Head of caudate nucleus (tissue), 42 donors: ENCODE results near the gene C16orf54.
A peak's percentile ranks its signal among the peaks of the same experiment; 100 is the strongest.
"Not testable (repeated sequence)": the region's sequence is repeated elsewhere in the genome, so short reads cannot be mapped to it uniquely, and the experiment has no call there.

ENCODE experiments used
- DNase-seq, 42 donors: peaks; one replicate each; pipeline versions ENCODE4 v3.0.0 to v3.0.0-alpha.2; 2020 to 2021; ENCODE audit warnings: mixed read lengths in 7 of 42
- intact Hi-C: fragments of 100-400 bp; cut with DNase I; formaldehyde crosslinking; loops from one replicate; pipeline ENCODE4 v1.15.0; 2022

The C16orf54 gene

GRCh38 chr16:29744541-29745101, 1.2 kb downstream of the C16orf54 start:
- no peak for DNase-seq
- intact Hi-C loops, result no loop called here

DNA sequence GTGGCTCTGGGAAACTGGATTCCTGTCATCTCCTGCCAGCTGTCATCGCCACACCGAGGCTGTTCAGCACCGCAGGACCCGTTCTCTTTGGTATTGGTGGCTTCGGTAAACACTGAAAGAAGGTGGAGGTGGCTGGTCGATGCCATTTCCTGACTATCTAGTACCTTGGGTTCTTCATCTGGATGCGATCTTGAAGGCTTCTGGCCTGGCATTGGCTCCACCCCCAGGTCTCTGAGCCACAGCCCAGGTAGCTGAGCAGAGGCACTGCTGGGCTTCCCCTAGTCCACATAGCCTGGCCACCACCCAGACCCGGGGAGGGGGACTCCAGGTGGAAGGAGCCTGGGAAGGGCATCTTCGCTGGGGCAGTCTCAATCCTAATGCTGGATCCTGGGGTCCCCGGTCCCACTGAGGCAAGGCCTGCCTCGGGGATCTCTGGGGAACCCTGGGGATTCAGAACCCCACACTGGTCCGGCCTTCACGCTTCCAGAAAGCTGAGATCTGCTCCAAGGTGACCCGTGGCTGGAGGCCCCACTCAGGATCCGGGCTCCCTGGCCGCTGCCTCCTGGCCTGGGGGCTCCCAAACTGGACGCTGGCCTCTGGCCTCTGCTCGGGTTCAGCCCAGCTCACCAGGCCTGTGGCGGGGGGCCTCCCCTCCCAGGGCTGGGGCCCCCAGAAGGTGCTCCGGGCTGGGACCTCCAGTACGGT, 1.8 kb downstream of the C16orf54 start:
- intact Hi-C loops, result no loop called here
- DNase-seq, result no peak

GRCh38 chr16:29743475-29743826, 2.3 kb downstream of the C16orf54 start:
- intact Hi-C loops, result no loop called here
- no peak for DNase-seq

DNA sequence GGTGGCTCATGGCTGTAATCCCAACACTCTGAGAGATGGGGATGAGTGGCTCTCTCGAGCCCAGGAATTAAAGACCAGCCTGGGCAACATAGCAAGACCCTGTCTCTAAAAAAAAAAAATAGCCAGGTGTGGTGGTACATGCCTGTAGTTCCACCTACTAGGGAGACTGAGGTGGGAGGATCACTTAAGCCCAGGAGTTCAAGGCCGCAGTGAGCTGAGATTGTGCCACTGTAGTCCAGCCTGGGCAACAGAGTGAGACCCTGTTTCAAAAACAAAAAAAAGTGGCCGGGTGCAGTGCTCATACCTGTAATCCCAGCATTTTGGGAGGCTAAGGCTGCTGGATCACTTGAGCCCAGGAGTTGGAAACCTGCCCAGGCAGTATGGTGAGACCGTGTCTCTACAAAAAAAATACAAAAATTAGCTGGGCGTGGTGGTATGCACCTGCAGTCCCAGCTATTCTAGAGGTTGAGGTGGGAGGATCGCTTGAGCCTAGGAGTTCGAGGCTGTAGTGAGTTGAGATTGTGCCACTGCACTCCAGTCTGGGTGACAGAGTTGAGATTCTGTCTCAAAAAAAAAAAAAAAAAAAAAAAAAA, 3.0 kb downstream of the C16orf54 start:
- intact Hi-C loops, result no loop called here
- no peak for DNase-seq

- intact Hi-C loops, DNase-seq: not testable (repeated sequence)
Observed at GRCh38 chr16:29740630-29741015, 5.2 kb downstream of the C16orf54 start.

DNA sequence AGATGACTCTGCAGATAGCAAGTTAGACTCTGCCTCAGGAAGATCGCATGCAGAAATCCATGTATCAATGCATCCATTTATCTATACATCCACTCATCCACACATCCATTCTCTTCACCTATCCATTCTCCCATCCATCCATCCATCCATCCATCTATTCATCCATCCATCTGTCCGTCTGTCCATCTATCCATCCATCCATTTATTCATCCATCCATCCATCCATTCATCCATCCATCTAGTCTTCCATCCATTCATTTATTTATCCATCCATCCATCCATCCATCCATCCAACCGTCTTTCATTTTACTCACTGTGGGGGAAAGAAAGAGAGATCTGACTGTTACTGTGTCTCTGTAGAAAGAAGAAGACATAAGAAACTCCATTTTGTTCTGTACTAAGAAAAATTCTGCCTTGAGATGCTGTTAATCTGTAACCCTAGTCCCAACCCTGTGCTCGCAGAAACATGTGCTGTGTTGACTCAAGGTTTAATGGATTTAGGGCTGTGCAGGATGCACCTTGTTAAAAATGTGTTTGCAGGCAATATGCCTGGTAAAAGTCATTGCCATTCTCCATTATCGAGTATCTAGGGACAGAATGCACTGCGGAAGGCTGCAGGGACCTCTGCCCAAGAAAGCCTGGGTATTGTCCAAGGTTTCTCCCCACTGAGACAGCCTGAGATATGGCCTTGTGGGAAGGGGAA, 5.7 kb downstream of the C16orf54 start:
- DNase-seq, intact Hi-C loops: not testable (repeated sequence)

GRCh38 chr16:29738514-29738913, 7.3 kb downstream of the C16orf54 start:
- intact Hi-C loops, result no loop called here
- DNase-seq, result no peak

DNA sequence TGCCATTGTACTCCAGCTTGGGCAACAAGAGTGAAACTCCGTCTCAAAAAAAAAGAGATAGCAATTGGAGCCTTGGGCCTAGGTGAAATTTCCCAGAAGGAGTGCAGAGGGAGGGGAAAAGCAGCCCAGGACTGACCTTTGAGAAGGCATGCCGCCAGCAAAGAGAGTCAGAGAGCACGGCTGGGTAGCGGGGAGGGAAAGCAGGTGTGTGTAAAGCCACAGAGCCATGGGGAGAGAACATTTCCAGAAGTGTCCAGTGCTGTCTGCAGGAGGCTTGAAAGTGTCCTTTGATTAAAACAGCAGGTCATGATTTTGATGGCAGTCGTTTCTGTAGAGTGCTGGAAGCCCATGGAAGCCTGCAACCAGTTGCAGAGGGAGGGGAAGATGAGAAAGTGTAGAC, 8.1 kb downstream of the C16orf54 start:
- no peak for DNase-seq
- intact Hi-C loops, result no loop called here

DNA sequence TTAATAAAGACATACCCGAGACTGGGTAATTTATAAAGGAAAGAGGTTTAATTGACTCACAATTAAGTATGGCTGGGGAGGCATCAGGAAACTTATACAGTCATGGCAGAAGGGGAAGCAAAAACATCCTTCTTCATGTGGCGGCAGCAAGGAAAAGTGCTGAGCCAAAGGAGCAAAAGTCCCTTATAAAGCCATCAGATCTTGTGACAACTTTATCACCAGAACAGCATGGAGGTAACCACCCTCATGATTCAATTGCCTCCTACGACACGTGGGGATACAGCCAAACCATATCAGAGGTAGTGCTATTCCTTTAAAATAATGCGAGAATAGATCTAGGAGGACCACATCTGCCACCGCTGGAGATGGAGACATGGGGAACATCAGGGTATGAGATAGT, 9.0 kb downstream of the C16orf54 start:
- intact Hi-C loops, result no loop called here
- peak in 1 of 42 donors; percentile 2 for DNase-seq

GRCh38 chr16:29736112-29736511, 9.7 kb downstream of the C16orf54 start:
- intact Hi-C loops, result no loop called here
- DNase-seq, result no peak

GRCh38 chr16:29734786-29735185, 11.0 kb downstream of the C16orf54 start:
- intact Hi-C loops, result no loop called here
- DNase-seq, result no peak

DNA sequence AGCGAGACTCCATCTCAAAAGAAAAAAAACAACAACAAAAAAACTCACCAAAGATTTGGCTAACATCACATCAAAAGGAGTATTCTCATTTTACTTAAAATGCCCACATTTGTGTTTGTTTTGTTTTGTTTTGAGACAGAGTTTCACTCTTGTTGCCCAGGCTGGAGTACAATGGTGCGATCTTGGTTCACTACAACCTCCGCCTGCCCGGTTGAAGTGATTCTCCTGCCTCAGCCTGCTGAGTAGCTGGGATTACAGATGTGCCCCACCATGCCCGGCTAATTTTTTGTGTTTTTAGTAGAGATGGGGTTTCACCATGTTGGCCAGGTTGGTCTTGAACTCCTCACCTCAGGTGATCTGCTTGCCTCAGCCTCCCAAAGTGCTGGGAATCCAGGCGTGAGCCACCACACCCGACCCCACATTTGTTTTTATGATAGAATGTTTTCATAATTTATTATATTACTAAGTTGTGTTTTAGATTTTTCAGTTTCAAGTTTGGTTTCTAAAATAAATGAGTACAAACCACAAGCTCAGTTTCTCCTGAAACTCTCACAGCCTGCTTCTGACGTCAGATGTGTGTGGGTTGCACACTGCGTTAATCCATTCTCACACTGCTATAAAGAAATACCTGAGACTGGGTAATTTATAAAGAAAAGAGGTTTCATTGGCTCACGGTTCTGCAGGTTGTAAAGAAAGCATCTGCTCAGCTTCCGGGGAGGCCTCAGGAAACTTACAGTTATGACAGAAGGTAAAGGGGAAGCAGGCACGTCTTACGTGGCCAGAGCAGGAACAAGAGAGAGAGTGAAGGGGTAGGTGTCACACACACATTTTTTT, 13.8 kb downstream of the C16orf54 start:
- intact Hi-C loops, DNase-seq: not testable (repeated sequence)

DNA sequence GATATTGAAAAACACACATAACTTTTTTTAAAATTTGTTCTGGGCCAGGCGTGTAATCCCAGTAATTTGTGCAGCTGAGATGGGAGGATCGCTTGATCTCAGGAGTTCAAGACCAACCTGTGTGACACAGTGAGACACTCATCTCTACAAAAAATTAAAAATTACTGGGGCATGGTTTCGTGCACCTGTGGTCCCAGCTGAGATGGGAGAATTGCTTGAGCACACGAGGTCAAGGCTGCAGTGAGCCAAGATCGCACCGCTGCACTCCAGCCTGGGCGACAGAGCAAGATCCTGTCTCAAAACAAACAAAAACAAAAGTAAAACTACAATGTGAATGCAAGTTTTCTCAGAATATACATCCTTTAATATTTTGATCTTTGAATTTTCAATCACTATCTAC, 15.1 kb downstream of the C16orf54 start:
- intact Hi-C loops, result no loop called here
- DNase-seq, result no peak

DNA sequence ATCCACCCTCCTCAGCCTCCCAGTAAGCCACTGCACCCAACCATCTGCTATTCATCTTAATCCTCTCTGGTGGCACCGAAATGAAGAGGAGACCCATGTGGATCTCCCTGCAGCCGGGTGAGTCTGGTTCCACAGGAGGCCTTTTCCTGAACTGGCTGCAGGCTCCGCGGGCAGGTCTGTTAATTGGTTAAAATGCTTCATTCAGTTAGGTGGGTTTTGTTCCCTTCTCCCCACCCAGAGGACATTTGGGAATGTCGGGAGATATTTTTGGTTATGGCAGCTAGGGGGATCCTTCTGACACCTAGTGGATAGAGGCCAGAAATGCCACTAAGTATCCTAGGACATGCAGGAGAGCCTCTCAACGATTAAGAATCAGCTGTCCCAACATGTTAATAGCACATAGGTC, 16.7 kb downstream of the C16orf54 start:
- peak in 21 of 42 donors; percentile 7 to 62 (median 23) for DNase-seq

GRCh38 chr16:29727452-29727851, 18.3 kb downstream of the C16orf54 start:
- peak in 1 of 42 donors; percentile 3 for DNase-seq
- intact Hi-C loops, result no loop called here

More for the DNA sequence above, 16.7 kb downstream of the C16orf54 start:
- intact Hi-C loops, result no loop called here

DNA sequence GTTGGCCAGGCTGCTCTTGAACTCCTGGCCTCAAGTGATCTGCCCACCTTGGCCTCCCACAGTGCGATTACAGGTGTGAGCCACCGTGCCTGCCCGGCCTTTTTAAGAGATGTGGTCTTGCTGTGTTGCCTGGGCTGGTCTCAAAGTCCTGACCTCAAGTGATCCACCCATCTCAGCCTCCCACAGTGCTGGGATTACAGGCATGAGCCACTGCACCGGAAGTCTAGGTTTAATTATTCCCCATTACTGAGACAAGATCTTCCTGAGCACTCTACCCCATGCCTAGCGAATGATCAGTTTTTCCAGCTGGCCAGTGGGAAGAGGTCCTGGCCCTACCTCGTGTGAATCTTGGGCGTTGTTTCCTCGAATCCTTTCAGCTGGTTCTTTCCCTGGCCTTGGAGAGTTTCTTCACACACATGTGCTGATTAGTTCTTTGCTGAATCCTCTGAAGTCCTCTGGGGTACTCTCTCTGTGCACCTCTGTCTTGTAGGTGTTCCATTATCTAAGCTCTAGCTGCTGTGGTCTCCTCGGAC, 18.9 kb downstream of the C16orf54 start:
- no peak for DNase-seq
- intact Hi-C loops, result no loop called here

DNA sequence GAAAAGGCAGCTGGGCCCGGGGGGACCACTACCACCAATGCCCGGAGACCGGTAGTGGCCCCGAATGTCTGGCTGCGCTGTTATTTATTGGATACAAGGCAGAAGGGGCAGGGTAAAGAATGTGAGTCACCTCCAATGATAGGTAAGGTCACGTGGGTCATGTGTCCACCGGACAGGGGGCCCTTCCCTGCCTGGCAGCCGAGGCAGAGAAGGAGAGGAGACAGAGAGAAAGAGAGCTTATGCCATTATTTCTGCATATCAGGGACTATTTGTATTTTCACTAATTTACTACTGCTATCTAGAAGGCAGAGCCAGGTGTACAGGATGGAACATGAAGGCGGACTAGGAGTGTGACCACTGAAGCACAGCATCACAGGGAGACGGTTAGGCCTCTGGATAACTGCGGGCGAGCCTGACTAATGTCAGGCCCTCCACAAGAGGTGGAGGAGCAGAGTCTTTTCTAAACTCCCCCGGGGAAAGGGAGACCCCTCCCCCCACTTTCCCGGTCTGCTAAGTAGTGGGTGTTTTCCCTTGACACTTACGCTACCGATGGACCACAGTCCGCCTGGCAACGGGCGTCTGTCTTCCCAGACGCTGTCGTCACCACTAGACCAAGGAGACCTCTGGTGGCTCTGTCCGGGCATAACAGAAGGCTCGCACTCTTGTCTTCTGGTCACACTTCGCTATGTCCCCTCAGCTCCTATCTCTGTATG, 24.5 kb downstream of the C16orf54 start:
- intact Hi-C loops, result not testable (repeated sequence)
- peak; percentile 56 to 88 (median 76) for DNase-seq

DNA sequence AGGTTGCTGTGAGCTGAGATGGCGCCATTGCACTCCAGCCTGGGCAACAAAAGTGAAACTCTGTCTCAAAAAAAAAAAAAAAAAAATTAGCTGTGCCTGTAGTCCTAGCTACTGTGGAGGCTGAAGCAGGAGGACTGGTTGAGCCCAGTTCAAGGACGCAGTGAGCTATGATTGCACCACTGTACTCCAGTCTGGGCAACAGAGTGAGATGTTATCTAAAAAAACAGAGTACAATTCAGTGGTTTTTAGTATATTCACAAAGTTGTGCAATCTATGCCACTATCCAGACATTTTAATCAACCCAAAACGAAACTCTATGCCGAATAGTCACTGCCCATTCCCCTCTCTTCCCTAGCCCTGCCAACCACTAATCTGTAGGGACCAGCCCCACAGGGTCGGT, 25.1 kb downstream of the C16orf54 start:
- intact Hi-C loops, result no loop called here
- no peak for DNase-seq
